H9 (cell line): ENCODE data around the gene ATP12A. TPM values are rescaled to one million over a fixed set of nuclear protein-coding genes. Genes with fewer than 3 reads are reported as not detected.

Experiments used
- DNase-seq: peaks from one replicate; pipeline ENCODE4 v3.0.0-alpha.2; 2017
- H2AFZ ChIP-seq: one replicate; pipeline ENCODE4 v1.6.1; 2013; ENCODE audit warnings: mild to moderate bottlenecking, low read length, control low read depth, moderate library complexity
- H2AK5ac ChIP-seq: 2 replicates; pipeline ENCODE4 v1.6.1; 2013; ENCODE audit warnings: low read length, control low read depth, mixed read lengths; ENCODE audit not compliant: insufficient read length
- H2BK120ac ChIP-seq: one replicate; pipeline ENCODE4 v1.6.1; 2013; ENCODE audit warnings: low read depth, mild to moderate bottlenecking, low read length, control low read depth, inconsistent platforms; ENCODE audit not compliant: poor library complexity, severe bottlenecking
- H2BK12ac ChIP-seq: 2 replicates; pipeline ENCODE4 v1.6.1; 2013; ENCODE audit warnings: low read length, control low read depth, mixed read lengths, low read depth; ENCODE audit not compliant: insufficient read length
- H2BK15ac ChIP-seq: 2 replicates; pipeline ENCODE4 v1.6.1; 2013; ENCODE audit warnings: low read depth, low read length, control low read depth
- H2BK20ac ChIP-seq: one replicate; pipeline ENCODE4 v1.6.1; 2013; ENCODE audit warnings: low read depth, mild to moderate bottlenecking, low read length, control low read depth, inconsistent platforms; ENCODE audit not compliant: poor library complexity, severe bottlenecking
- H2BK5ac ChIP-seq: 2 replicates; pipeline ENCODE4 v1.6.1; 2013; ENCODE audit warnings: low read length, control low read depth, mixed read lengths; ENCODE audit not compliant: insufficient read length
- H3K14ac ChIP-seq: 2 replicates; pipeline ENCODE4 v1.6.1; 2013; ENCODE audit warnings: low read length, control low read depth; ENCODE audit not compliant: insufficient read depth
- H3K18ac ChIP-seq: 2 replicates; pipeline ENCODE4 v1.6.1; 2013; ENCODE audit warnings: low read depth, mild to moderate bottlenecking, mixed read lengths, low read length, control low read depth; ENCODE audit not compliant: insufficient read length
- H3K23ac ChIP-seq: 2 replicates; pipeline ENCODE4 v1.6.1; 2013; ENCODE audit warnings: low read length, control low read depth, mixed read lengths, low read depth; ENCODE audit not compliant: insufficient read length
- H3K23me2 ChIP-seq: 2 replicates; pipeline ENCODE4 v1.6.1; 2013; ENCODE audit warnings: low read depth, mild to moderate bottlenecking, mixed read lengths, low read length, control low read depth; ENCODE audit not compliant: insufficient read length, poor library complexity, severe bottlenecking
- H3K27ac ChIP-seq: 2 replicates; pipeline ENCODE4 v1.5.1; 2013; ENCODE audit warnings: low read length, control low read depth, mixed read lengths, low read depth; ENCODE audit not compliant: insufficient read length
- H3K27me3 ChIP-seq: 2 replicates; pipeline ENCODE4 v1.6.1; 2013; ENCODE audit warnings: low read length, control low read depth, inconsistent platforms; ENCODE audit not compliant: insufficient read depth
- H3K4ac ChIP-seq: 2 replicates; pipeline ENCODE4 v1.6.1; 2013; ENCODE audit warnings: low read depth, mild to moderate bottlenecking, control low read depth, inconsistent platforms, low read length, moderate library complexity
- H3K4me1 ChIP-seq: 2 replicates; pipeline ENCODE4 v1.6.1; 2013; ENCODE audit warnings: low read length, control low read depth, inconsistent platforms; ENCODE audit not compliant: insufficient read depth
- H3K4me2 ChIP-seq: 2 replicates; pipeline ENCODE4 v1.6.1; 2013; ENCODE audit warnings: low read length, control low read depth, mixed read lengths; ENCODE audit not compliant: insufficient read length, insufficient read depth
- H3K56ac ChIP-seq: 2 replicates; pipeline ENCODE4 v1.6.1; 2013; ENCODE audit warnings: low read depth, mild to moderate bottlenecking, mixed read lengths, low read length, control low read depth; ENCODE audit not compliant: insufficient read length
- H3K79me1 ChIP-seq: 2 replicates; pipeline ENCODE4 v1.6.1; 2013; ENCODE audit warnings: low read depth, mild to moderate bottlenecking, moderate library complexity, low read length, control low read depth, inconsistent platforms; ENCODE audit not compliant: insufficient read depth, poor library complexity, severe bottlenecking
- H3K79me2 ChIP-seq: 2 replicates; pipeline ENCODE4 v1.6.1; 2013; ENCODE audit warnings: low read length, control low read depth, inconsistent platforms; ENCODE audit not compliant: insufficient read depth
- H3K9ac ChIP-seq: 2 replicates; pipeline ENCODE4 v1.6.1; 2013; ENCODE audit warnings: low read length, control low read depth, mixed read lengths; ENCODE audit not compliant: insufficient read length; ENCODE audit errors: extremely low read depth
- H3K9me3 ChIP-seq: one replicate; pipeline ENCODE4 v1.6.1; 2013; ENCODE audit warnings: low read depth, low read length, inconsistent platforms; ENCODE audit not compliant: control insufficient read depth
- H3T11ph ChIP-seq: one replicate; pipeline ENCODE4 v1.6.1; 2013; ENCODE audit warnings: mild to moderate bottlenecking, low read length, control low read depth, inconsistent platforms
- H4K20me1 ChIP-seq: one replicate; pipeline ENCODE4 v1.6.1; 2013; ENCODE audit not compliant: control insufficient read depth, insufficient read length, insufficient read depth
- H4K5ac ChIP-seq: 2 replicates; pipeline ENCODE4 v1.6.1; 2013; ENCODE audit warnings: low read depth, mild to moderate bottlenecking, mixed read lengths, low read length, control low read depth; ENCODE audit not compliant: insufficient read length
- H4K8ac ChIP-seq: replicated peaks from 2 replicates; pipeline ENCODE4 v1.6.1; 2013; ENCODE audit warnings: low read length, control low read depth, mixed read lengths, low read depth; ENCODE audit not compliant: insufficient read length
- H4K91ac ChIP-seq: 2 replicates; pipeline ENCODE4 v1.6.1; 2013; ENCODE audit warnings: low read depth, mild to moderate bottlenecking, moderate library complexity, mixed read lengths, low read length, control low read depth; ENCODE audit not compliant: insufficient read length
- H3K27ac Mint-ChIP-seq, 3 experiments: 2 replicates in 2 of 3; 3 replicates in 1 of 3; pipeline ENCODE4 v1.8.0; 2020 to 2021; ENCODE audit warnings: mixed read lengths in 3 of 3, mild to moderate bottlenecking in 1 of 3, moderate library complexity in 1 of 3
- H3K27me3 Mint-ChIP-seq: 2 replicates; pipeline ENCODE4 v1.8.0; 2021; ENCODE audit warnings: low read depth, mild to moderate bottlenecking, moderate library complexity, mixed read lengths
- H3K36me3 Mint-ChIP-seq, 3 experiments: 2 replicates in 2 of 3; 3 replicates in 1 of 3; pipeline ENCODE4 v1.8.0; 2020 to 2021; ENCODE audit warnings: low read depth in 3 of 3, mixed read lengths in 3 of 3; ENCODE audit not compliant: insufficient read depth in 1 of 3
- H3K4me1 Mint-ChIP-seq, 2 experiments: 2 replicates each; pipeline ENCODE4 v1.8.0; 2020; ENCODE audit warnings: mixed read lengths in 2 of 2
- H3K4me3 Mint-ChIP-seq, 2 experiments: 2 replicates in 1 of 2; 3 replicates in 1 of 2; pipeline ENCODE4 v1.8.0; 2020 to 2021; ENCODE audit warnings: mild to moderate bottlenecking in 2 of 2, mixed read lengths in 2 of 2, moderate library complexity in 1 of 2
- H3K9me3 Mint-ChIP-seq, 2 experiments: 2 replicates in 1 of 2; 3 replicates in 1 of 2; pipeline ENCODE4 v1.8.0; 2020; ENCODE audit warnings: mild to moderate bottlenecking in 2 of 2, mixed read lengths in 2 of 2, moderate library complexity in 1 of 2
- CTCF ChIP-seq: fragments of 200-600 bp; sonication (generic); conservative IDR thresholded peaks from 3 replicates; pipeline ENCODE4 v1.8.0; 2021; ENCODE audit warnings: antibody characterized with exemption, mild to moderate bottlenecking
- WGBS: extraction: QIAGEN DNeasy Blood & Tissue Kit; methylation state at CpG from one replicate; pipeline ENCODE4 v1.1.7; 2013; ENCODE audit warnings: missing lambda C conversion rate, low lambda C conversion rate, mixed read lengths; ENCODE audit not compliant: insufficient read length; ENCODE audit errors: extremely low coverage; 5-methylcytosine and 5-hydroxymethylcytosine counted together
- total RNA-seq: library from RNA; stranded (reverse); gene quantifications from 2 replicates; pipeline ENCODE4 v1.2.1, GENCODE V29; 2021

The ATP12A gene
- total RNA-seq, 1 experiment from 2014 or later, result 0.94 TPM

- no peak overlapping the region for H4K91ac ChIP-seq
These were observed 21.0 kb upstream of the ATP12A start for GRCh38 chr13:24659239-24659638.

More at GRCh38 chr13:24659239-24659638, 21.0 kb upstream of the ATP12A start:
- H4K20me1 ChIP-seq, result no peaks in the 10 kb centered on the region
- no CpG with 5 or more reads among the region's 3 CpGs for WGBS
- Mint-ChIP-seq H3K27me3 (peaks cover 10% of the 10 kb centered on the region; the same call in 1 of the 2 replicates), H3K36me3 (no peaks in the 10 kb centered on the region), H3K27ac (no peak overlapping the region), H3K9me3 (no peaks in the 10 kb centered on the region; a peak in 1 of 5 replicates), H3K4me1 (no peaks in the 10 kb centered on the region), H3K4me3 (no peak overlapping the region)
- H2BK5ac ChIP-seq, result no peak overlapping the region
- no peak overlapping the region for H3K18ac ChIP-seq
- H3T11ph ChIP-seq, result no peak overlapping the region
- no peak overlapping the region for H3K27ac ChIP-seq
- no peaks in the 10 kb centered on the region for H3K23me2 ChIP-seq
- no peaks in the 10 kb centered on the region for H3K27me3 ChIP-seq
- H3K79me2 ChIP-seq, result no peaks in the 10 kb centered on the region
- H3K4me2 ChIP-seq, result no peak overlapping the region
- no peak overlapping the region for H3K56ac ChIP-seq
- H3K79me1 ChIP-seq, result no peaks in the 10 kb centered on the region
- H2BK120ac ChIP-seq, result no peak overlapping the region
- no peak overlapping the region for H3K9ac ChIP-seq
- no peak overlapping the region for H4K8ac ChIP-seq
- no peak overlapping the region for H2AFZ ChIP-seq
- no peak for TF ChIP-seq CTCF
- H3K9me3 ChIP-seq, result no peaks in the 10 kb centered on the region
- no peak overlapping the region for H3K23ac ChIP-seq
- no peak overlapping the region for H3K14ac ChIP-seq
- H4K5ac ChIP-seq, result no peak overlapping the region
- no peaks in the 10 kb centered on the region for H3K4me1 ChIP-seq
- H2BK20ac ChIP-seq, result no peak overlapping the region
- H2BK12ac ChIP-seq, result no peak overlapping the region
- no peak overlapping the region for H2BK15ac ChIP-seq
- DNase-seq, result no peak
- H2AK5ac ChIP-seq, result no peak overlapping the region
- no peak overlapping the region for H3K4ac ChIP-seq
